CD4-positive, alpha-beta T cell treated with Interleukin-17A for 1 hour (primary cell): ENCODE measurements around the gene PNCK.

ENCODE experiments used
- DNase-seq: peaks from one replicate; pipeline ENCODE4 v3.0.0-alpha.2; 2020

PNCK gene

DNA sequence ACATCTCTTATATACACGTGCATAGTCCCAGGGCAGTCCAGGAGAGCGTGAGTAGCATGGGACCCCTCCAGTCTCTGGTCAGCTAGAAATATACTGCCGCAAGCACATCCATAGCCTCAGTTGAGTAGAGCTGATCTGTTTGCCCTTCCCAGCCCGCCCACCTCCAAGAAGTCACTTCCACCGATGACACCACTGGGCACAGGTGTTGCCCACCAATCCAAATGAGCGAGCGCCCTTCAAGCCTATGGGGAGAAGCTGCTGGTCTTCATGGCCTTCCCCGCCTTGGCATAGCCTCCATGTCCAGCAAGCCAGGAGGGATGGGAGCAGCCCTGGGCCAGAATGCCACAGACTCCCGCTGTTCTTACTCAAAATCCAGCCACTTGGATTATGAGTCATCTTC, 16.5 kb downstream of the PNCK start:
- DNase-seq: no peak

DNA sequence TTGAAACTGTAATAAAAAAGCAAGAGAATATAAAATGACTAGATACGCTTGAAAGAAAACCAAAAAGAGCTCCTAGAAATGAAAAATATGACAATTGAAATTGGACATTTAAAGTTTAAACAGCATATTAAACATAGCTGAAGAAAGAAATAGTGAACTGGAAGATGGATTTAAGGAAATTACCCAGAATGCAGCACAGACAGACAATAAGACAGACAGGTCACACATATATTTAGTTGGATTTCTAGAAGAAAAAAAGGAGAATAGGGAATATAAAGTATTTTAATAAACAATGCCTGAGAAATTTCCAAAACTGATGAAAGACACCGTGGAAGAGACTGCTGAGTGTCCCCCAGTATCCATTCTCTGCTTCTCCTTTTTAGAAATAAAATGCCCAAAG, 20.1 kb downstream of the PNCK start:
- no peak for DNase-seq

DNA sequence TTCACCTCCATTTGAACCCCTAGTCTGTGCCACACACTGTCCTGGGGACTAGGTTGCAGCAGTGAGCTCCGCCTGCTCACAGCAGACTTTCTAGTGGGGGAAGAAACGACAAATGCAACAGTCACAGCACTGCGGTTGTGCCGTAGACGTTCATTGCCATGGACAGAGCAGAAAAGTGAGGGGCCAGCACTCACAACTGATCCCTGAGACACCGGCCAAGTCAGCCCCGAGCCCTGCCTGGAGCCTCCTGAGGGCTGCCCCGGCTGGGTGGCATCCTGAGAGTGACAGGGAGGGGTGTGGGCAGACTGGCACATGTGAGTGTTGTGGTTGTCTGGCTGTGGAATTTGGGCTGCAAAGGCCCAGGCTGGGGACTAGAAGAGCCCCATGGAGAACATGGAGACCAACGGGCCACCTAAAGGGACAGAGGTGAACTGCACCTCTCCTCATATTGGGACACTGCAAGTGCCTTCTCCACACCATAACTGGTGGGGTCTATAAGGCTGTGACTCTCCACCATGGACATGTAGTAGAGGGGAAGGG, 22.0 kb downstream of the PNCK start:
- no peak for DNase-seq

DNA sequence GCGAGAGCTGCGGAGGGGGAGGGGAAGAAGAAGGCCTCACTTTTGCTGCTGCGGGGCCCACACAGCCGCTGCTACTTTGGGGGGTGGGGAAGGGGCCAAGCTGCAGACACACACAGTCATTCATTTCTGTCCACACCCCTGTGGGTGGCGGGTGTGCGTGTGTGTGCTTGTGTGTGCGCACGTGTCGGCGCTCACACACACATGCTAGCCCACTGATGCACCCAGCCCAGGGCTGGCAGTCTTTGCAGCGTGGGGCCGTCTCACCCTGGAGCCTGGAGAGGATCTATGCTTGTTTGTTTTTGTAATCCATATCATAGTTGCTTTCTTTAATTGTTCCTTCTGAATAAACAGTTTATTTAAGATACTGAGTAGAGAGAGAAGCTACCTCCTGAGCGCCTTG, 22.7 kb downstream of the PNCK start:
- no peak for DNase-seq

DNA sequence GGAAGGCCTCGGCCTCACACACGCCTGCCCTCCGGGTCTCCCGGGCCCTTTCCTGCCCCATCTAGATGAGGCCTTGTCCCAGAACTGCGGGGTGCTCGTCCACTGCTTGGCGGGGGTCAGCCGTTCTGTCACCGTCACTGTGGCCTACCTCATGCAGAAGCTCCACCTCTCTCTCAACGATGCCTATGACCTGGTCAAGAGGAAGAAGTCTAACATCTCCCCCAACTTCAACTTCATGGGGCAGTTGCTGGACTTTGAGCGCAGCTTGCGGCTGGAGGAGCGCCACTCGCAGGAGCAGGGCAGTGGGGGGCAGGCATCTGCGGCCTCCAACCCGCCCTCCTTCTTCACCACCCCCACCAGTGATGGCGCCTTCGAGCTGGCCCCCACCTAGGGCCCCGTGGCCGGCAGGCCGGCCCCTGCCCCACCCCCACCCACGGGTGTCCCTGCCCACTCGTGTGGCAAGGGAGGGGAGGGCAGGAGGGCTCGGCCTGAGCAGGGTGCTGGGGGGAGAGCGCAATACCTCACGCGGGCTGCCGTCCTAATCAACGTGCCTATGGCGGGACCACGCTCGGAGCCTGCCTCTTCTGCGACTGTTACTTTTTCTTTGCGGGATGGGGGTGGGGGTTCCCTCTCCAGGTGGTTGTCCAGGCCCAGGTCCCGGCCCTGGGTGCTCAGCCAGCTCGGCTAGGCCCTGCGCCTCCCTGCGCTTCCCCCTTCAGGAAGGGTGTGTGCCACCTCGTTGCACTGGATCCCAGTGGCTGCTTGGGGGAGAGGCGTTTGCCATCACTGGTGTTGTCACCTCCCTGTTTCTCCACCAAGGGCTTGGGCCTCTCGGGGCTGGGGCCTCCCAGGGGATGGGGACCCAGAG, 23.5 kb downstream of the PNCK start:
- no peak for DNase-seq

GRCh38 chrX:153649178-153649914, 24.3 kb downstream of the PNCK start:
- DNase-seq: peak; percentile 43

DNA sequence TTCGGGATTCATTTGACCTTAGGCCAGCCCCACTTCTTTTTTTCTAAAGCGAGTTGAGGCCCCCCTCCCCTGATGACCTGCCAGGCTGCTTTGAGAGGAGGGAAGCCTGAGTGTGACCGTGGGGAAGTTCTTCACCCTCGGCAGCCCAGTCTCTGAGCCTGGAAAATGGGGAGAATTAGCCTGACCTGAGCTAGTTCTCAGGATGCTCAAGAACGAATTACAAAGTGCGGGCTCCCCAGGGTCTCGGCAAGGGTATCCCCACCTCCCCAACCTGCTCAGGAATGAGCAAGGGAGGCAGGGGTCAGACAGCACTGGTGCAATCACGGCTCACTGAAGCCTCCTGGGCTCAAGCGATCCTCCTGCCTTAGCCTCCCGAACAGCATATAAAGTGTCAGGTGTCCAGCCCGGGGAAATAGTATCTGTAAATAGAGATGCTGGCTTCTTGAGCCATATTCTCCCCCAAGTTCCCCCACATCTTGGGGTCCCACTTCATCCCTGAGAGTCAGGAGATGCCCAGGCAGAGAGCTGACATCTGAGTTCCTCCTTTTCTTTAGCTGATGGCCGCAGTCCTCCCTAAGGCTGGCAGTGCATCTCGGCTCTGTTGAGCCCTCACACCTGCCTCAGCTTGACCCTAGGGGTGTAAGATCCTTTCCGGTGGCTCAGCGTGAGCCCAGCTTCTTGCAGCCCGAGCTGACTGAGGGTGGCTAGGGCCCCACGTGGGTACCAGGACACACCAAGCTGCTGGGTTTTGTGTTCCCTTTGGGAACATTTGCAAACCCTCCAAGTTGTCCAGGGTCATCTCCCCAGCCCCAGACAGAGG, 25.0 kb downstream of the PNCK start:
- DNase-seq: no peak

- no peak for DNase-seq
Observed at GRCh38 chrX:153647461-153648357, 25.9 kb downstream of the PNCK start.

DNA sequence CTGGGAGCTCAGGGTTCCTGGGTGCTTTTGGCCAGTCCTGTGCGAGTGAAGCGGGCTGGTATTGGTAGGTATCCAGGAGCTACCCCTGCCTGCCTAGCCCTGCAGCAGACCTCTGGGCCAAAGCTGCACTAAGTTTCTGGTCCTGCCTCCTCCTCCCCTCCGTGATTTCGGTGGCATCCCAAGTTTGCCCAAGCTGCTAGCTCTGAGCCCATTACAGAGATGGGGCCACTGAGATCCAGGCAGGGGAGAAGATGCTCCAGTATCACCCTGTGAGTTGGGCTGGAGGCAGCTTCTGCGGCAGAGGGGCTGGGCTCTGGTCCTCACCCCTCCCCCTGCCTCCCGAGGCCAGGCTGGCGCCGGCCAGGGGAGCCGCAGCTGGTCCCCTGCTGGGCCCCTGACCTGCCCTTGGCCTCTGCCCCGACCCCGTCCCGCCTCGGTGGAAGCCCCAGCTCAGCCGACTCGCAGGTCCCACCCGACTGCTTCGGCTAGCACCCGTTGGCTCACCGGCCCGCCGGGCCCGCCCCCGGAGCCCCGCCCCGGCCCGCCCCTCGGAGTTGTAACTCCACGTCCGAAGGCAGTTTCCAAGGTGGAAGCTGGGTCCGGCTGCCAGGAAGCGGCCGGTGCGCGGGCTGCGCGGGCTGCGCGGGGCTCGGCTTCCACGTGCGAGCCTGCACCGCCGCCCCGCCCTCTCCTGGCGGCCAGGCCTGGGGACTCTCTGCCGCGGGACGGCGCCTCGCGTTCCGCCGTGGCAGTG, 26.8 kb downstream of the PNCK start, which contains the start of gene DUSP9:
TSS of gene DUSP9 (plus strand) at position 584 of the 754 bp plus-strand sequence. CDS start 751 bp downstream, outside the sequence.
- DNase-seq: no peak

DNA sequence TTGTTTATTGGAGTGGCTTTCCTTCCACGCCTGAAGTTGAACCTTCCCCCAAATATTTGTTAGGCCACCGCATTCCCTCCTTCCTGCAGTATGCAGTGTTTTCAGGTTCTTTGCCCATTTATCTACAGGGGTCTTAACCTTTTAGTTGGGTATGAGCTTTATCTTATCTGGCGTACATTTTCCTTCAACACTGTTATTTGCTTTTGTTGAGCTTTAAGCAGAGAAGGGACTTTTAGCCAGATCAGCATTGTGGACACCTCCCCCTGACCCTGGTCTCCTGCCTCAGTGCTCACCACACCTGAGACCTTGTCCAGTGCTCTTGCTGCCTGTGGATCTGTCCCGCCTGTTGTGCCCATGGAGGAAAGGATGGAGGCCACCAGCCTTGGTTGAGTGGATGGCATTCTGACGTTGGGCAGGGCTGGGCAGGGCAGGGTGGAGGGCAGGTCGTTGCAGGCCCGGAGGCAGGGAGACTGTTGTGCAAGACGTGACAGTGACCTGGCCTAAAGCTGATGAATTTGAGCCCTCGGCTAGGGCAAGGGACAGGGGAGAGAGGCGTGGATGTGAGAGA, 27.6 kb downstream of the PNCK start:
- DNase-seq: no peak

- no peak for DNase-seq
Observed at GRCh38 chrX:153645151-153645550, 28.5 kb downstream of the PNCK start.

DNA sequence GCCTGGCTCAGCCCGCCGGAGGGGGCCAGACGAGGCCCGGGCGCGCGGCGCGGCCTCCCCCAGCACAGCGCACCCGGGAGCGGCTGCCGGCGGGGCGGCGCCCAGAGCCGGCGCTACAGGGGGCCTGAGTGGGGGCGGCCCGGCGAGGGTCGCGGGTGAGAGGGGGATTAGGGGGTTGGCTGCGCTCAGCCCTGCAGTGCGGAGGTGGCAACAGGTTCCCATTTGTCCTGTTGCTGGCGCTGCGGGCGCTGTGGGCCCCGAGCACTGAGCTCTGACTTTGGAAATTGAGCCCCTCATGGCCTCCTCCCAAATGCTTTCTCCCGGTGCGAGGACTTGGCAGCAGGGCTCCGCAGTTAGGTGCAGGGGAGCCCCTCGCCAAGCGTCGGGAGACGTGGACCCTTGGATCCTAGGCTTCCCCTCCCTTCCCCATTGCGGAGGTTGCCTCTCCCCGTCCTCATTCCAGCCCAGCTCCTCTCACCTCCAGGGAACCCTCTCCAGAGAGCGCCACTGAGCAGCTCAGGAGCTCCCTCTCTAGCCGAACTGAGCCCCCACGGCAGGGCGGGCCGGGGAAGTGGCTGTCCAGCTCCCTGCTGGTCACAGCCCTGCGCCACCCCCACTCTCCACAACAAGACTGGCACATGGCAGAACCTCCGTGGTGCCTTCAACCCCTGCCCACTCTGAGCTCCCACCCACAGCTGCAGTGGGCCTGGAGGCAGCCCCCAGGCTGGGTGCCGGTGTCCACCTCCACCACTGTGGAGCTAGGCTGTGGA, 29.1 kb downstream of the PNCK start:
- no peak for DNase-seq

DNA sequence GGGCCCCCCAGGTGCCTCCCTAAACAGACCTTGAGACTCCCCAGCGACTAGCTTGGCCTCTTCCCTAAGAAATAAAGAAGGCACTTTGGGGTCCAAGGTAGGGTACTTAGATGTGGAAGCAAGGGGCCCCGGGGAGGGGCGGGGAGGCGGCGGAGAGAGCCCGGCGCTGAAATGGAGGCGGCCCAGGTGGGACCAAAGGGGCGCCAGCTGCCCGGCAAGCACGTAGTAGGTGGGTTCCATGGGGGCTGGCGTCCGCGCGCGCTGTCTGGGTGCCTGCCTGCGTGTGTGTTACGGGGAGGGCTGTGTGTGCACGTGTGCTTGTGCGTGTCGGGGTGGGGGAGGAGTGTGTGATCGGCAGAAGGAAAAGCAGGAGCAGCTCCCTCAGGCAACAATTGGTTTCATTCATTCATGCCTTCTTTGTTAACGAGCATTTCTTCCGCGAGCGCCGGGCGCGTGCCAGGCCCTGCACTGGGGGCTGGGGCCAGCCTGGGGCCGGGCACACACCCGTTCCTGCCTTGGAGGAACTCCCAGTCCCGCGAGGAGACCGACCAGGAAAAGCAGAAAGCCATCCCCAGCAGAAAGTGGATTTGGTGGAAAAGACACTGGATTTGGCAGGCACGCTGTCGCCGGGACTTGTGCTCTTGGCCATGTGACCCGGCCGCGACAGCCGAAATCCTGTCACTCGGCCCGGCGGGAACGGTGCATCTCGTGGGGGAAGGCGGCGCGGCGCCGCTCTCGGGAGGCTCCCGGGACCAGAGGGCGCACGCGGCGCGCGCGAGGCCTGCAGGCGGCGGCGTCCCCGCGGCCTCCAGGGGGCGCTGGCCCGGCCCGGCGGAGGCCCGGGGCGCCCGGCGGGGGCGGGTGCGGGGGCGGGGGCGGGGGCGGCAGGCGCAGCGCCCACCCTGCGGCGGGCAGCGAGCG, 29.9 kb downstream of the PNCK start:
- DNase-seq: no peak

DNA sequence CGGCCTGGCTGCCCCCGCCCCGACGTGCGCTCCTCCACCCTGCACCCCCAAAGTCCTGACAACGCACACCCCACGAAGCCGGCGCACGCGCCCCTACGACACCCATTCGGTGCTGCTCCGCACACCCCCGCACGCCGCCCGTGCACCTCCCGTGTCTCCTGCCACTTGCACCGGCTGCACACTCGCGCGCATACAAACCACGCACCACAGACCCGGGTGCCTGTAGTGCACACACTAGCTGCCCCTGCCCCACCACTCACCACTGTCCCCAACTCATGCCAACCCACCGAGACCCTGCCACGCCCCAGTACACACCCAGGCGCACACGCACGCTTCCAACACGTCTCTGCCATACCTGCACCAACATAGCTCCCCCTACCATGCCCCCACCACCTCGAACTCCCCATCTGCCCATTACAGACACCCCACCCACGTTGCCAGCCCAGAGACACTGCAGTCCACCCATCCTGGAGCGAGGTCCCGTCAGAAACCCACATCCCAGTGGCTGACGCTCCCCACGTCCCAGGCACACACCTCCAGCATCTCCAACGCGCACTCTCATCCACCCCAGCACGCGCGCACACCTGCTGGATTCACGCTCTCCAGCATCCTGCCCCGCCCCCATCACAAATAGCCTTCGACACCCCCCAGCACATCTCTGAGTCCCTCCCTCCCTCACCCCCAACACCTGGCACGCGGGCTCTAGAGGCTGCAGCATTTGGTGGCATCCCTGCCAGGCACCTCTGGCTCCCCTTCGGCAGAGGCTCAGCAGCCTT, 30.8 kb downstream of the PNCK start:
- DNase-seq: no peak

GRCh38 chrX:153642051-153642654, 31.5 kb downstream of the PNCK start:
- DNase-seq: no peak

DNA sequence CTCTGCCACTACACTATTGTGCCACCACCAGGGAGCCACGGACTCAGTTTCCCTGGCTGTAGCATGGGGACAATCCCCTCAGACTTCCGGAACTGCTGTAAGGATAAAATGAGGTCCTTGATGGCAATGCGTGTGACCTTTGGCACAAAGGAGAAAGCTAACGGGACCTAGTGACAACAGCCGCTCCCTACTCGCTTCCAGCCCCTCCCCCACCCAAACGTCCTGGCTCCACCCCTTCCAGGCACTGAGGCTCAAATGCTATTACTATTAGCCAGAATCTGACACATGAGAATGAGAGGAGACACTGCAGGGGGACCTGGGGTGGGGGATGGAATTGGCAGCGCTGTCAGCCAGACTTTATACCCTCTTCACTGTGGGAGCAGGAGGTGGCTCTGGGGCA, 32.0 kb downstream of the PNCK start:
- no peak for DNase-seq

DNA sequence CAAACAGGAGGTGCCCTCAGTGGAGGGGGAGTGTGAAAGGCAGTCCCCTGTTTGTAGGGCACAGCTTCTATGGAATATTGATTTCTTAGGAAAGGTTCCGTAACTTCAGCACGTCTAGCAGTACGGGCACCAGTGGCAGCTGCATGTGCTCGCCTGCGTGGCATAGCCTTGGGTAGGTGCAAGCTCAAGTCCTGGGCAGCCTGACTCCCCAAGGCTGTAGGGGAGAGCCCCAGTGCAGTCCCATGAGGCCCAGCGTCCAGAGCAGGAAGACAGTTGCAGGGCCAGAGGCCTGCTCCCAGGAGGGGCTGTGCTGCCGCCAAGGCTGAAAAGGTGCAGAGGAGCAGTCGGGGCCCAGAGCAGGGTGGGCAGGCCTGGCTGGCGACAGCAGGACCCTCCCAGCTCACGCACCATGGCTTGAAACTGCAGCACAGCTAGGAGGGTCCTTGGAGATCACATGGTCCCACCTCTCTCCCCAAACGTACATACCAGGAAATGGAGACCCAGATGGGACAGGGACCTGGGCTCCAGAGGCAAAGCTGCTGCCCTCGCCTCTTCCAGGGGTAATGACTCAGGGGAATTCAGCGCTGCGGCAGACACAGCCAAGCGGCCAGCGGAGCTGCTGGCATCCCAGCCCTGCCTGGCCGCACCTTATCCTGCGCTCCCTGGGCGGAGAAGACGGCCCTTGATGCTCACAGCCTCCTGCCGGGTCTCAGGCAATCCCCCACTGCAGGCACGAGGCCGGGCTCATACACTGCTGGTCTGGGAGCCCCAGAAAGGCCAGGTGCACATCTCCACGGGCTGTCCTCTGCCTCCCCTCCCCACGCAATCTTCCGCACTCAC, 32.7 kb downstream of the PNCK start:
- DNase-seq: no peak
